Stimulated activated CD4-positive, alpha-beta T cell treated with anti-CD3 and anti-CD28 coated beads, Interleukin-4, amount 100 ng/mL, for 48 hours (primary cell): ENCODE measurements around the gene NSFL1C.
"Not testable (repeated sequence)": the region's sequence is repeated elsewhere in the genome, so short reads cannot be mapped to it uniquely, and the experiment has no call there.

Source experiments
- DNase-seq, 2 donors: peaks; one replicate each; pipeline ENCODE4 v3.0.0-alpha.2; 2020; ENCODE audit warnings: low read depth in 2 of 2

Gene NSFL1C

DNA sequence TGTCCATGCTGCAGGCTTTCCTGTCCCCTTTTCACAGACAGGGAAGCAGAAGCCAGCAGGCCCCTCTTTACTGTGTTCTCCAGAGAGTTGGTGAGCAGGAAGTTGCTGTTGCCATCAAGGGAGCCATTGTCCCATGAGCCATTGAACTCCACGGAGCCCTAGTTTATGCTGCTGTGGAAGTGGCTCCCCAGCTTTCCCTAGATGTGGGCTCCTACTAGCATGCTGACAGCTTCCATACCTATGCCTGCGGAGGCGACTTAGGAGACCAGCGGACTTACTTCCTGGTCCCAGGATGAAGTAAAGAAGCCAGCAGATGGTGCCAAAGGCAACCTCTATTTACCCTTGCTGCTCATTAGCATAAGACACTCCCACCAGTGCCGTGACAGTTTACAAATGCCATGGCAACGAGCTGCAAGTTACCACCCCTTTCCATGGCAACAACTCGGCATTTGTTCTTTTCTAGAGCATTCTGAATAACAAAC lies 43.0 kb downstream of the NSFL1C start:
- DNase-seq: no peak

DNA sequence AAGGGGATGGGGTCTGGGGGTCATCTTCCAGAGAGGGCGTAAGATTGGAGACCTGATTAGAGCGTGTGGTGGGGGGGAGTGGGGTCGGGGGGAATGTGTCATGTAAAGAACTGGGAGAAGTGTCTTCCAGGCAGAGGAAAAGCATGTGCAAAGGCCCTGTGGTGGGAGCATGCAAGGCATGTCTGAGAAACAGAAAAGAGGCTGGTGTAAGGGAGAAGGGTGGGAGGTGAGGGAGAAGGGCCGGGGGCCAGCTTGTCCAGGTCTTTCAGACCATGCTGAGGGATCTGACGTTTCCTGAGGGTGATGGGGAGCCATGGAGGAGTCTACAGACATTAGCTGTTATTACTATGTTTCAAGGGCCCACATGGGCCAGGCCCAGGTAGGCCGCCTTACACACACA lies 43.4 kb downstream of the NSFL1C start:
- no peak for DNase-seq

DNA sequence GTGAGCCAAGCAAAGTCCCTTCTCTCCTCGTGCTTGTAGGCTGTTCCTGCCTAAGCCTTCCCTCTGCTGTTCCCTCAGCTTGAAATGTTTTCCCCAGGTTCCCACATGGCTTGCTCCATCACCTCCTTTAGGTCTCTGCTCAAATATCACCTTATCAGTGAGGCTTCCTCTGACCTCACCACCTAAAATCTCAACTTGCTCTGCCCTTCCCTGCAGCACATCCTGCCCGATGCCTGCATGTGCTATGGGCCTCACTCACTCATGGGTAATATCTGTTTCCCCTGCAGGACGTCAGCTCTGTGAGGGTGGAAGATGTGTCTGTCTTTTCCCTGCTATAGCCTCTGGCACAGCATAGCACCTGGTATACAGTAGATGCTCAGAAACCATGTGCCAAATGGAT lies 43.9 kb downstream of the NSFL1C start:
- DNase-seq: no peak

DNA sequence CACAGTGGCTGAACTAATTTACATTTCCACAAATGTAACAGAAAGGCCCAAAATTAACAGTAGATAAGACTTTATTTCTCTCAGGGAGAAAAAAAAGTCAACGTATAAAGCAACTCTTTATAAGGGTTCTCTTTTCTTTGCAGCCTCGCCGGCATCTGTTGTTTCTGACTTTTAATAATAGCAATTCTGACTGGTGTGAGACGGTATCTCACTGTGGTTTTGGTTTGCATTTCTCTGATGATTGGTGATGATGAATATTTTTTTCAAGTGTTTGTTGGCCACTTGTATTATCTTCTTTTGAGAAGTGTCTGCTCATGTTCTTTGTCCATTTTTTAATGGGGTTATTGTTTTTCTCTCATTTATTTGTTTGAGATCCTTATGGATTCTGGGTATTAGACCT lies 46.6 kb downstream of the NSFL1C start:
- DNase-seq: no peak

DNA sequence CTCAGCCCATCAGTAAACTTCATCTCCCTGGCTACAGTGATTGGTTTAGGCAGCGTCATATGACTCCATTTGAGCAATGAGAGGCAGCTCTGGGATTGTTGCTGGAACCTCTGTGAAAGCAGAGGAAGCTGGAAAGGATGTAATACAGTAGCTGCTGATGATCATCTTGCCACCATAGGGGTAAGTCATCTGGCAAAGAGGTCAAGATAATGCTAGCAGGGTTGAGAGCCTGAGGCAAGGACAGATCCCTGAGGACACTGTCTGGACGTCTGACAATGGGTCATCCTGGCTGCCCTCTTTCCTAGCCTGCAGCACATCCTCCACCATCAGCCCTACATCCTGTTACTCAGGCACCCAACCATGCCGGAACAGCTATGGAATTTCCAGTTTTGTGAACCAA lies 48.3 kb downstream of the NSFL1C start:
- no peak for DNase-seq

DNA sequence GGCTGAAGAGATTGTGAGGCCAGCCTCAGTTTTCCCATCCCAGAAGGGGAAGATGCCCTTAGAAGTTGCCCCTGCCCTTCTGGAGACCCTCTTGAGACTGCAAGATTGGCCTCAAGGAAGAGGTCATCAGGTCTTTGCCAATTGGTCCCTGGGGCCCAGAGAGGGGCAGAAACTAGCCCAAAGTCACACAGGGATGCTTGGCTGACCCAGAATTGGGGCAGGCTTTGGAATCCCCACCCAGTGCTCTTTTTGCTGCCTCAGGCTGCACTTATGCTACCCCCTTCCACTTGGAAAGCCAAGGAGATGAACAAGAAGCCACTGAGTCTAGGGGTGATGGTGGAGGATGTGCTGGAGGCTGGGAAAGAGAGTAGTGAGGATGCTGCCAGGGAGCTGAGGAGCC lies 48.9 kb downstream of the NSFL1C start:
- DNase-seq: no peak

DNA sequence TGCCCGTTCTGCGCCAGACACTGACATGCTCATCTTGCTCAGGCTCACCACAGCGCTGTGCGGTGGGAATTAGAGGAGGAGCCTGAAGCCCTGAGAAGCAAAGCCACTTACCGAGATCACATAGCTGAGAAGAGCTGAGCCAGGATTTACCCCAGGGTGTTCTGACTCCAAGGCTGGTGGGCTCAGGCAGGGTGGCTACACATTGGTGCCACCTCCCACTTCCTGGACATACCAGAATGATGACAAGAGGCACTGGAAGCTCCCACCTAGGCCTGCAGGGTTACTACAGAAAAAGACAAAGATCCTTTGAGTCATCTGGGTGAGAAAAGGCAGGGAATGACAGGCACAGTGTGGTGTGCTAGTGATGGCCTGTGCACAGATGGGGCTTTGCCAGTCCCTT lies 49.4 kb downstream of the NSFL1C start:
- no peak for DNase-seq

DNA sequence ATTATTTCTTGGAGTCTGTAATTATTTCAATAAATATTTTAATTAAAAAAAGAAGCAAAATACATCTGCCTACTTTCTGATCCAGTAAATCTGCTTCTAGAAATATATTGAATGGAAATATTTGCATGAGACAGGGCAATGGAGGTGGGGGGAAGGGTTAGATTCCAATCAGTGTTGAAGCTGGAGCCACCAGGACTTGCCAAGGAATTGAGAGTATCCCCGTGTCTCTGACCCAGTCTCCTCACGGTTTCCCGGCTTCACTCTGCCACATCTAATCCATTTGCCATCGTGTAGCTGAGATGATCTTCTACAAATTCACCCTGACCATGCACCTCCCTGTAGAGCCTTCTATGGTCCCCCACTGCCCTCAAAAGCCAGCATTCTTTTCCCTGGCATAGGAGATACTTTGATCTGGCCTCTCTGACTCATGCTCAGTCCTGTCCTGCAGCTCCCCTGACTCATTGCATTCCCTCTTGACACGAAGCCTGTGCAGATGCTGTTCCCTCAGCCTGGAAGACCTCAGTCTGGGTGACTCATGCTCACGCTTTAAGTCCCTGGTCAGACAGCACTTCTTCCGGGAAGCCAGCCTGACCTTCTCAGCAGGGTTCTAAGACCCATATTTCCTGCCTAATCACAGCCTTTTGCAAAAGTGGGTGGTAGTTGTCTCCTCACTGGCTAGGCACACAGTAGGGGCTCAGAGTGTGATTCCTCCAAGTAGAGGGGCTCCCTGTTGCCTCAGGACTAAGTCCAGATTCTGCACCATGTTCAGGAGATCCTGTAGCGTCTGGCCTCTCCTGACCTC lies 50.8 kb downstream of the NSFL1C start:
- no peak for DNase-seq

DNA sequence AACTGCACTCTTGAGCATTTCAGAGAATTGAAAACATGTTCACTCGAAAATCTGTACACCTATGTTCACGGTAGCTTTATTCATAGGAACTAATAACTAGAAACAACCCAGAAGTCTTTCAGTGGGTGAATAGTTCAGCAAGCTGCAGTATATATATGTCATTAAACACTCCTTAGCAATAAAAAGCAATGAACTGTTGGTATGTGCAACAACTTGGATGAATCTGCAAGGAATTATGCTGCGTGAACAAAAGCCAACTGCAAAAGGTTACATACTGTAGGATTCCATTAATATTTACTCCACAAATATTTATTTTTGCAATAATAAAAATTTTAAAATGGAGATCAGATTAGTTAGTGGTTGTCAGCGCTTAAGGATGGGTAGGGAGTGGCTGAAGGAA lies 51.7 kb downstream of the NSFL1C start:
- no peak for DNase-seq

DNA sequence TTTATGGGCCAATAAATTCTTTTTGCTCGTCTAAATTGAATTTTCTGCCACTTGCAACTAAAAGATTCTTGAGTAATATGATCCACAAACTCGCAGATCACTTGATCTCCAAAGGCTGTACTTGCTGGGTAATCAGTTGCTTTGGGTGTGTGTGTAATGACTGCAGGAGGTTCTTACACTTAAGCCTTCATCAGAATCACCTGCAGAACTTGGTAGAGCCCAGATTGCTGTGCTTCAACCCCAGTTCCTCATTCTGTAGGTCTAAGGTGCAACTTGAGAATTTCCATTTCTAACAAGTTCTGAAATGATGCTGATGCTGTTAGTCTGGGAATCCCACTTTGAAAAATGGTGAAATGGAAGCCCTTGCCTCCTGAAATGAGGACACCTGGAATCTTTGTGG lies 60.8 kb downstream of the NSFL1C start:
- DNase-seq: no peak

DNA sequence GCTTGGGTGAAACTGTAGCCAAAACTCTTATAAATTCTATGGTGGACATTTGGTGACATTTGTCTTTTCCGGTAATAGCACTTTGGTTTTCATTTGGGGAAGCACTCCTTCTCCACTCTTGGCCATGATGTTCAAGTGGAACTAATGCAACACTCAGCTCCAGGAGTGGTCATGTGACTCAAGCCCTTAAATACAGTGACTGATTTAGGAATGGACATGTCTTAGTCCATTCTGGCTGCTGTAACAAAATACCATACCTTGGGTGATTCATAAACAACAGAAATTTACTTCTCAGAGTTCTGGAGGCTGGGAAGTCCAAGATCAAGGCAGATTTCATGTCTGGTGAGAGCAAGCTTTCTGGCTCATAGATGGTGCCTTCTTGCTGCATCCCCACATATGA lies 63.0 kb downstream of the NSFL1C start:
- DNase-seq: no peak

DNA sequence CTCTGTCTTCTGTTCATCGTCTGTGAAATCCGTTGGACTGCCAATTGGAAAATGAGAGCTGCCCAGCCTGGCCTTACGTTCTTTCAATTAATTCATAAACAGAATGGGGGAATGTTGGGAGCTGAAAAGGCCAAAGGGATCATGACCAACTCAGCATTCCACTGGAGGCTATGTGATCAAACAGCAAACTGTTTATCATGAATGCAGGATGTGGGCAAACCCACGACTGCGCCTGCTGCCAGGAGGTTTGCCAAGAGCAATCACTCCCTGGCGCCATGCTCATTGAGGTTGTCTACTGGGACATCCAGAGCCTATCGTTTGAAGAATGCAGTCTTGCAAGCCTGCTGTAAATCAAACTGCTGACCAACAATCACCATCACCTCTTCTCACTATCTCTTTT lies 64.5 kb downstream of the NSFL1C start:
- no peak for DNase-seq

DNA sequence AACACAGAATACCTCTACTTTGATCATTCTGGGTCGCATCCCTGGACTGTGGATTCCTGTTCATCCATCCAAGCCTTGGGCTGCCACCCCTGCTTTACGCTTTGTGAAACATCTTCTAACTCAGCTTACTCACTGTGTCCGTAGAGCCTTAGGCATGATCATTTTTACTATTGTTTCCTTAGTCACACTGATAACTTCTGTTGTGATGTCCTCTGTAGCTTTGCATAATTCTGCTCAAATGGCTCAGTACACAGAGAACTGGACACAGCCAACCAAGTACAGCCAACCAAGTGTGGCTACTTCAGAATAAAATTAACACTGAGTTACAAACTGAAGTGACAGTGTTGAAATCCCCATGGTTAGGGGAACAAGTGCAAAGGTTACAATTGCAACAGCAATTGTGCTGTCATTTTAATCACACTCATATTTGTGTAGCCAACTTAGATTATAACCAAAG lies 65.2 kb downstream of the NSFL1C start:
- DNase-seq: no peak

DNA sequence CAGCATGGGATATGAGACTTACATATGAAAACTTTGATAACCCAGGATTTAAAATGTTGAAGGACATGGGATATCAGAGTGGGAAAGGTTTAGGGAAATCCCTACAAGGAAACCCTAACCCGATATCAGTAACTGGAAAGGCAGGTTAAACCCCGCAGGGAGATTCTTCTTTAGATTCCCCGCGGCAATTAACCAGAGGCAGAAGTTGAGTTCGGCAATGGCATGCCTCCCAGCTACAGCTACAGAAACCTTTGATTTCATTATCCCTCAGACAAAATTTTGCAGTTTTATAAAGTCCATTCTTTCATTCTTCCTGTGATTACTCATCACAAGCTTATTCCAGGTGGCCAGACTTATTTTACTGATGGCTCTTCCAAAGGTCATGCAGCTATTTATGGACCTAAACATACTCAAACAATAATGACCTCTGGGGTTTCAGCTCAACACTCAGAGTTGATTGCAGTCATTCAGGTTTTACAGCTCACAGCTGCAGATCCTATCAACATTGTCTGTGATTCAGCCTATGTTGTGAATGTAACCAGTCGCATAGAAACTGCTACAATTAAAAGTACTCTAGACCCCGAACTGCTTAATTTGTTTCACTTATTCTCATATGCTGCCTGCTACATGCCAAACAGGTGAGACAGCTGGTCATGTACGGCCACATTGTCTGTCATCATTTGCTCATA lies 66.8 kb downstream of the NSFL1C start:
- not testable (repeated sequence) for DNase-seq

DNA sequence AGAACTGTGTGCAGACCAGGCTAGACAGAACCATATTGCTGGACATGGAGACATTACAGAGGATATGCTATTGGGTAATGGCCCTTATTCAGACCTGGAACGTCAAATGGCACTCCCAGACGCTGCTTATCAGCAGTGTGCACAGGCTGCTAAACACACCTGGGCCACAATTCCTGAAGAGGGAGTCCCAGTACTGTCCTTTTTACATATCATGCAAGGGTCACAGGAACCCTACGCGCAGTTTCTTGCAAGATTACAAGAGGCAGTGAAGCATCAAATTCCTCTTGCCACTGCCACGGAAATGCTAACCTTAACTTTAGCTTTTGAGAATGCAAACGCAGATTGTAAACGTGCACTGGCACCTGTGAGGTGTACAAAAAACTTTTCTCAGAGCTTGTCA lies 68.5 kb downstream of the NSFL1C start:
- not testable (repeated sequence) for DNase-seq

DNA sequence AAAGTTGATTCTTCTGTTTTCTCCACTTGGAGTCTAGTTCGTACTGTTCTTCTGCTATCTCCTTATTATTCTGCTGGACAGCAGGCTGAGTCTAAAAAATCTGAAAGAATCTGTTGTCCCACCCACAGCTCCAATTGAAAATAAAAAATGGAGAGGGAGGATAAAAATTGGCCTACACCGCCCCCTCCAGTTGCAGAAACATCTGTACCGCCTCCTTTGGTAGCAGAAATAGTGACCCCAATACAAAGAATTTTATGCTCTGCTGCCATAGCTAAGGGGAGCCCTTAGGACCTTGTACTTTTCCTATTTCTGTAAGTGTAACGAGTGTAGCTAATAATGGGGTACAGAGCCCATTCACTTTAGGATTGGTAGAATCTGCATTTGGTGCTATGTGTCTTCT lies 68.9 kb downstream of the NSFL1C start:
- DNase-seq: no peak

DNA sequence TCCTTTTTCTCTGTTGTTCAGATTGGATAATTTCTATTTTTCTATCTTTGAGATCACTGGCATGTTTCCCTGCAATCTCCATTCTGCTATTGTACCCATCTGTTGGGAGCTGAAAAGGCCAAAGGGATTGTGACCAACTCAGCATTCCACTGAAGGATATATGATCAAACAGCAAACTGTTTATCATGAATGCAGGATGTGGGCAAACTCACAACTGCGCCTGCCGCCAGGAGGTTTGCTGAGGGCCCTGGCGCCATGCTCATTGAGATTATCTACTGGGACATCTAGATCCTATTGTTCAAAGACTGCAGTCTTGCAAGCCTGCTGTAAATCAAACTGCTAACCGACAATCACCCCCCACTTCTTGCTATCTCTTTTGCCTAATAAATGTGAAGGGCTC lies 69.9 kb downstream of the NSFL1C start:
- DNase-seq: no peak

DNA sequence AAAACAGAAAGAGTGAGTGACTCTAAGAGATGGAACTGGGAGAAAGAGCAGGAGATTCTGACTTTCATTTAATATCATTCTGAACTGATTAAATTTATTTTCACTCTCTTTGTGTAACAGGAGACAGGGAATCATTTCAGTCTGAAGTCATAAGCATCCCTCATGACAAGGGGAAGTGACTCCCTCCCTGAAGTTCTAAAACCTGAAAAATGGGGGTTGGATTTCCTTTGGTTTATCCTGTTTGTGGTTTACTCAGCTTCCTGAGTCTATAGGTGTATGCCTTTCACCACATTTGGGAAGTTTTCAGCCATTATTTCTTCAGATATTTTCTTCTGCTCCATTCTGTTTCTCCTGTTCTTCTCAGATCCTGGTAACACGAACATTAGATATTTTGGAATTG lies 70.4 kb downstream of the NSFL1C start:
- DNase-seq: no peak

DNA sequence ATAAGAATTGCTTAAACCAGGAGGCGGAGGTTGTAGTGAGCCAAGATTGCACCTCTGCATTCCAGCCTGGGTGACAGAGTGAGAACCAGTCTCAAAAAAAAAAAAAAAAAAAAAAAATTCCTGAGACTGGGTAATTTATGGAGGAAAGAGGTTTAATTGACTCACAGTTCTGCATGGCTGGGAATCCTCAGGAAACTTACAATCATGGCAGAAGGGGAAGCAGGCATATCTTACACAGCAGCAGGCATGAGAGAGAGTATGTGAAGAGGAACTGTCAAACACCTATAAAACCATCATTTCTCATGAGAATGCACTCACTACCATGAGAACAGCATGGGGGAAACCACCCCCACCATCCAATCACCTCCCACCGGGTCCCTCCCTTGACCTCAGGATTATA lies 72.0 kb downstream of the NSFL1C start:
- DNase-seq: no peak

DNA sequence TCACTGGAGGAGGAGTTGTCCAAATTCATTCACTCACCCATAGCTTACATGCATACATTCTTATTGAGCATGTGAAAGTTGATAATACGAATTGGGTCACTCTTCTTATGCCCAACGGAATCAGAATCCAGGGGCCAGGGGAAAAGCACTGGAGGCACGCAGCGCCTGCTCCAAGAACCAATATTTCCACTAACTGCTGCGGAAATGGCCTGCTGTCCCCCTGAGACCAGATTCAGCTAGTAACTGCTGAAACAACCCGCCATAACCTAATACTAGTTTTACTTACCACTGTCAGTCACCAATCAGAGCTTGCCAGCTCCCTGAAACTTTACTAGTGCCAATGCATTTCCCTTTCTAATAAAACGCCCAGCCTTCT lies 73.2 kb downstream of the NSFL1C start:
- no peak for DNase-seq

DNA sequence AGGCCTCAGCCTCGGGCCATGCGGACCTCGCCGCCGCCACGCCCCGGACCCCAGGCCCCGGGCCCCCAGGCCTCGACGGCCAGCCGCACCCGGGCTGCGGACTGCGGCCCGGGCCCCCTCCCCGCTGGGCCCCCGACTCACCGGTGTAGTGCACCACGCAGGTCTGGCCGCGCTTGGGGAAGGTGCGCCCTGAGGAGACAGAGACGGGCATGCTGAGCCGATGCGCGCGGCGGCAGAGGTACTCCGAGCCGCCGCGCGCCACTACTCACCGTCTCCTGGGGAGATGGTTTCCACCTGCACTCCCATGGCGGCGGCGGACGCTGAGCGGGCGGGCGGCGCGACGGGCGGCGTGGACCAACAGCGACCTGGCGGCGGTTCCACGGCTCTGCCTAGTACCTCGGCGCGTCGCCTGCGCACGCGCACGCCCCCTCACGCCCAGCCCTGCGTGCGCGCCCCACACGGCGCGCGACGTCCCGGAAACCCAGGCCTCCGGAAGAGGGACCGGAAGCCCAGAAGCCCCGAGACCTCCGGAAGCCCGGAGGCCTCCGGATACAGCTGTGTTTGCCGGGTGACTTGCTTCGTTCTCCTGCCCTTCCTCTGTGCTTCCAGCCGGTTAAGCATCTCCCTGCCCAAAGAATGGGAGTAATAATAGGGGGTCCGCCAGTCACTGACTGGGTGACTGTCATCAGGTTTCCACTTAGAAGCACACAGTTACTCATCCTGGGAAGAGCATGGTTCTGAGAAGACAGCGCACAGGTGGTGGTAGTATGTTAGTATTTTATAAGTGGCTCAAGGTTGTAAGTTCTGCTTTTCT lies 73.7 kb downstream of the NSFL1C start, which contains the start of gene FKBP1A:
FKBP1A (minus strand) TSS at position 362 of the 814 bp plus-strand sequence; CDS start at position 306, 56 bp downstream.
- peak; percentile 79 to 87 for DNase-seq

DNA sequence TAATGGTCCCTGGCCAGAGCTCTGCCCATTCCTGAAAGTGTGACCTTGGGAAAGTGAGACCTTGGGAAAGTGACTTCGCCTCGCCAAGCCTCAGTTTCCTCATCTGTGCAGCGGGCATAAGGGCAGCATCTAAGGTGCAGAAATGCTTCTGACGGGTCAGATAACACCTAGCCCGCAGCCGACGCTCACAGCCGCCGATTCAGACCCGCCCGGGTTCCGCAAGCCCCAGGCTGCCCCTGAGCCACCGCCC lies 74.3 kb downstream of the NSFL1C start:
- no peak for DNase-seq
